Uterus (tissue), 2 donors: Measurements from ENCODE around the gene GIMAP1.

Experiments
- POLR2A ChIP-seq, 2 donors: fragments of 450-650 bp; IDR thresholded peaks; one replicate each; pipeline ENCODE4 v1.6.1; 2016; ENCODE audit warnings: antibody characterized with exemption in 2 of 2, mild to moderate bottlenecking in 1 of 2, moderate library complexity in 1 of 2
- TF ChIP-seq, protein P1 (sequence below), 4 experiments: fragments of 200-600 bp in 2 of 4; fragments of 450-650 bp in 2 of 4; sonication (generic) in 2 of 4; IDR thresholded peaks; one replicate each; pipeline ENCODE4 v1.5.1; 2016 to 2019; ENCODE audit warnings: antibody characterized with exemption in 4 of 4, mild to moderate bottlenecking in 2 of 4, moderate library complexity in 1 of 4

DNA sequence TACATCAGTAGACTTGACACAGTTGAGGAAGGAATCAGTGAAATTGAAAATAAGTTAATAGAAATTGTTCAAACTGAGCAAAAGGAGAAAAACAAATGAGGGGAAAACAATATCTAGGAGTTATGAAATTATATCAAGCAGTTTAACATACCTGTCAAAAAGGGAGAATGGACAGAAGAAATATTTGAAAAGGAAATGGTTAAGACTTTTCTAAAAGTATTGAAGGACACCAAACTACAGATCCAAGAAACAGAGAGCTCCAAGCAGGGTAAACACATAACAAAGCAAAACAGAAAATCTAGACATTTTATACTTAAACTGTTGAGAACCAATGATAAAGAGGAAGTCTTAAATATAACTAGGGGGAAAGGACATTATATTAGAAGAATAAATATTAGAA is 12.2 kb downstream of the GIMAP1 start:
- TF ChIP-seq, protein P1, sequence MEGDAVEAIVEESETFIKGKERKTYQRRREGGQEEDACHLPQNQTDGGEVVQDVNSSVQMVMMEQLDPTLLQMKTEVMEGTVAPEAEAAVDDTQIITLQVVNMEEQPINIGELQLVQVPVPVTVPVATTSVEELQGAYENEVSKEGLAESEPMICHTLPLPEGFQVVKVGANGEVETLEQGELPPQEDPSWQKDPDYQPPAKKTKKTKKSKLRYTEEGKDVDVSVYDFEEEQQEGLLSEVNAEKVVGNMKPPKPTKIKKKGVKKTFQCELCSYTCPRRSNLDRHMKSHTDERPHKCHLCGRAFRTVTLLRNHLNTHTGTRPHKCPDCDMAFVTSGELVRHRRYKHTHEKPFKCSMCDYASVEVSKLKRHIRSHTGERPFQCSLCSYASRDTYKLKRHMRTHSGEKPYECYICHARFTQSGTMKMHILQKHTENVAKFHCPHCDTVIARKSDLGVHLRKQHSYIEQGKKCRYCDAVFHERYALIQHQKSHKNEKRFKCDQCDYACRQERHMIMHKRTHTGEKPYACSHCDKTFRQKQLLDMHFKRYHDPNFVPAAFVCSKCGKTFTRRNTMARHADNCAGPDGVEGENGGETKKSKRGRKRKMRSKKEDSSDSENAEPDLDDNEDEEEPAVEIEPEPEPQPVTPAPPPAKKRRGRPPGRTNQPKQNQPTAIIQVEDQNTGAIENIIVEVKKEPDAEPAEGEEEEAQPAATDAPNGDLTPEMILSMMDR (IDR thresholded peaks at IDR 0.05), result no peak
- TF ChIP-seq POLR2A (IDR thresholded peaks at IDR 0.05), result no peak
